Psoas muscle (tissue), 8 donors: ENCODE results near the gene PPT1. TPM values are rescaled to one million over a fixed set of nuclear protein-coding genes. Genes with fewer than 3 reads are reported as not detected.

ENCODE experiments used
- ATAC-seq, 4 donors: fragments of 200-7000 bp; cut with Tn5 transposase; one replicate each; pipeline ENCODE4 v1.9.1; 2020; ENCODE audit warnings: moderate library complexity in 3 of 4, mild to moderate bottlenecking in 2 of 4
- DNase-seq, 2 donors: peaks; one replicate each; pipeline ENCODE4 v3.0.0-alpha.2; 2020
- H3K27ac ChIP-seq: fragments of 200-600 bp; one replicate; pipeline ENCODE4 v1.8.0; 2022
- H3K27me3 ChIP-seq, 3 donors: fragments of 200-600 bp in 1 of 3; one replicate each; pipeline versions ENCODE4 v1.6.1 to v1.8.0; 2013 to 2022; ENCODE audit warnings: low read length in 2 of 3, mild to moderate bottlenecking in 2 of 3, moderate library complexity in 1 of 3; ENCODE audit not compliant: insufficient read depth in 3 of 3
- H3K36me3 ChIP-seq, 2 donors: fragments of 200-600 bp in 1 of 2; one replicate each; pipeline versions ENCODE4 v1.6.1 to v1.8.0; 2013 to 2022; ENCODE audit warnings: low read depth in 1 of 2, mild to moderate bottlenecking in 1 of 2, moderate library complexity in 1 of 2; ENCODE audit not compliant: insufficient read depth in 1 of 2
- H3K4me1 ChIP-seq: fragments of 200-600 bp; one replicate; pipeline ENCODE4 v1.8.0; 2022
- H3K4me3 ChIP-seq: fragments of 200-600 bp; one replicate; pipeline ENCODE4 v1.8.0; 2022; ENCODE audit warnings: mild to moderate bottlenecking
- H3K9me3 ChIP-seq: fragments of 200-600 bp; one replicate; pipeline ENCODE4 v1.8.0; 2022
- CTCF ChIP-seq: fragments of 200-600 bp; IDR thresholded peaks from one replicate; pipeline ENCODE4 v1.8.0; 2022; ENCODE audit warnings: antibody characterized with exemption
- WGBS, 3 donors: extraction: QIAGEN DNeasy Blood & Tissue Kit; methylation state at CpG; one replicate each; pipeline versions ENCODE4 v1.1.6 to v1.1.7; 2013; 5-methylcytosine and 5-hydroxymethylcytosine counted together
- intact Hi-C, 2 donors: fragments of 100-400 bp; cut with DNase I; formaldehyde crosslinking; loops; one replicate each; pipeline versions ENCODE4 v1.11.0 to v1.14.2; 2022
- polyA plus RNA-seq, 3 donors: library from polyadenylated mRNA; stranded (reverse); fragments of 200-250 nt; gene quantifications; one replicate each; pipeline ENCODE4 v1.2.3, GENCODE V29; 2013
- total RNA-seq, 4 donors: library from RNA; stranded (reverse); fragmentation: NEBNext Ultra II Directional in 2 of 4; extraction: Animal tissue kit (Norgen Biotek cat#: 25700) in 2 of 4; gene quantifications; one replicate each; pipeline versions ENCODE4 v1.2.1 to v1.2.4, GENCODE V29; 2021 to 2023
- donor health status: healthy with polysubstance abuse.
- donor health status: DM: no; HTN: no; CAD: no; lungs with moderate emphysema.
- donor health status: Bipolar disorder and iron deficiency.
- donor health status: healthy.
- donor health status: DM: yes; HTN: yes; CAD: no.
- donor health status: DM: no; HTN: no; CAD: no.
- donor health status: DM: no; HTN: no; CAD: no.
- donor health status: DM: yes; HTN: yes; CAD: no.

Gene PPT1
- total and polyA plus RNA-seq, 7 donors, result 13.4 to 21.8 (median 17.7) TPM

GRCh38 chr1:40059960-40060750 lies 36.9 kb downstream of the PPT1 start:
- intact Hi-C loops, result no loop called here
- Histone ChIP-seq H3K4me3 (no peak overlapping the region), H3K27me3 (no peaks in the 10 kb centered on the region), H3K27ac (peak overlapping the region; percentile 80), H3K4me1 (peaks cover 50% of the 10 kb centered on the region), H3K36me3 (peaks cover 16 to 60% of the 10 kb centered on the region in 2 donors), H3K9me3 (no peaks in the 10 kb centered on the region)
- no peak for TF ChIP-seq CTCF
- WGBS, 3 donors, result 66 to 72% (median 71%) methylated on average over 7 of the region's 7 CpGs
- ATAC-seq (peak in 2 of 4 donors; percentile 20 to 24), DNase-seq (no peak)

DNA sequence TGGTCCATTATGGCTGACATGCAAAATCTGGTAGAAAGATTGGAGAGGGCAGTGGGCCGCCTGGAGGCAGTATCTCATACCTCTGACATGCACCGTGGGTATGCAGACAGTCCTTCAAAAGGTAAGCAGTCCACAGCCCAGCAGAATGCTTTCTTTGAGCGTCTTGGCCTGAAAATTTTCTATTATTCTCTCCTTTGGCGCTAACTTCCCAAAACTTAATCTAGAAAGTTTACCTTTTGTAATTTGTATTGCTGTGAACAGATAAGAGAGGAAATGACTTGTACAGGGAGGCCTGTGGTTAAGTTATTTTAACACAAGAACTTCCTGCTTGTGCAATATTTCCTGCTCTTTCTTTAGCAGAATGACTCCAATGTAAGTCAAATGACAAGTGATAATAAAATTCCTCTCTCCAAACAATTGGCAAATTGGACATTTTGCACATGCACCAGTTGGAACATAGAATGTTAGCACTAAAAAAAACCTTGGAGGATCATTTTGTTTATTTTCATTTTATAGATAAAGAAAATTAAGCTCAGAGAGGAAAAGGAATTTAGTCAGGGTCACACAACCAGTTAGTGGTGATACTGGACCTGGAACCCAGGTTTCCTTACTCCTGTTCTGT lies 37.6 kb downstream of the PPT1 start:
- Histone ChIP-seq H3K4me3 (no peak overlapping the region), H3K27ac (peak overlapping the region; percentile 80), H3K9me3 (no peaks in the 10 kb centered on the region), H3K4me1 (peaks cover 58% of the 10 kb centered on the region), H3K27me3 (no peaks in the 10 kb centered on the region), H3K36me3 (peaks cover 12 to 53% of the 10 kb centered on the region in 2 donors)
- WGBS, 3 donors, result 58 to 65% (median 61%) methylated on average over 4 of the region's 4 CpGs
- ATAC-seq, result peak; percentile 66 to 86 (median 76)
- DNase-seq, result no peak
- no peak for TF ChIP-seq CTCF
- intact Hi-C loops, result no loop called here

GRCh38 chr1:40058453-40059337 lies 38.4 kb downstream of the PPT1 start:
- DNase-seq (no peak), ATAC-seq (no peak)
- H3K27ac ChIP-seq, result peak overlapping the region; percentile 80
- intact Hi-C loops, result no loop called here
- no peaks in the 10 kb centered on the region for H3K27me3 ChIP-seq
- H3K36me3 ChIP-seq, result peaks cover 12 to 45% of the 10 kb centered on the region in 2 donors
- WGBS, 3 donors, result 71 to 81% (median 71%) methylated on average over 7 of the region's 7 CpGs
- no peak for TF ChIP-seq CTCF
- H3K9me3 ChIP-seq, result no peaks in the 10 kb centered on the region
- H3K4me3 ChIP-seq, result no peak overlapping the region
- H3K4me1 ChIP-seq, result peaks cover 58% of the 10 kb centered on the region

GRCh38 chr1:40058097-40058452 lies 39.0 kb downstream of the PPT1 start:
- Histone ChIP-seq H3K27me3 (no peaks in the 10 kb centered on the region), H3K4me3 (no peak overlapping the region), H3K27ac (peak overlapping the region; percentile 80), H3K9me3 (no peaks in the 10 kb centered on the region), H3K36me3 (peaks cover 7 to 39% of the 10 kb centered on the region in 2 donors), H3K4me1 (peaks cover 64% of the 10 kb centered on the region)
- no peak for TF ChIP-seq CTCF
- ATAC-seq (no peak), DNase-seq (no peak)
- intact Hi-C loops, result no loop called here
- 27 to 53% (median 36%) methylated on average over 1 of the region's 1 CpG for WGBS, 3 donors
